ENCODE data around the gene GYPC. TPM values are rescaled to one million over a fixed set of nuclear protein-coding genes. Genes with fewer than 3 reads are reported as not detected.

GYPC gene
- polyA plus RNA-seq, 1 experiment, result 236 TPM

GRCh38 chr2:126665483-126665882 lies 9.5 kb downstream of the GYPC start:
- POLR2A ChIA-PET, result no interaction called here
- CTCF ChIA-PET, result no interaction called here
- TF ChIP-seq CTCF (IDR thresholded peaks at IDR 0.05; ENCODE audit: insufficient read depth, low read depth, low read length), result no peak
- Histone ChIP-seq H3K36me3 (ENCODE audit: control insufficient read depth, insufficient read depth, low read length) (peaks cover 5% of the 10 kb centered on the region), H3K27me3 (ENCODE audit: control insufficient read depth, insufficient read depth, low read length) (no peaks in the 10 kb centered on the region), H3K4me3 (ENCODE audit: low read depth, low read length) (no peak overlapping the region)
- DNase-seq (ENCODE audit: low read depth), result no peak

GRCh38 chr2:126668254-126668653 lies 12.3 kb downstream of the GYPC start:
- TF ChIP-seq CTCF (IDR thresholded peaks at IDR 0.05; ENCODE audit: insufficient read depth, low read depth, low read length), result no peak
- ChIA-PET CTCF (no interaction called here), POLR2A (no interaction called here)
- Histone ChIP-seq H3K36me3 (ENCODE audit: control insufficient read depth, insufficient read depth, low read length) (peaks cover 11% of the 10 kb centered on the region), H3K4me3 (ENCODE audit: low read depth, low read length) (no peak overlapping the region), H3K27me3 (ENCODE audit: control insufficient read depth, insufficient read depth, low read length) (no peaks in the 10 kb centered on the region)
- no peak for DNase-seq (ENCODE audit: low read depth)

GRCh38 chr2:126669772-126670171 lies 13.8 kb downstream of the GYPC start:
- Histone ChIP-seq H3K4me3 (ENCODE audit: low read depth, low read length) (no peak overlapping the region), H3K27me3 (ENCODE audit: control insufficient read depth, insufficient read depth, low read length) (no peaks in the 10 kb centered on the region), H3K36me3 (ENCODE audit: control insufficient read depth, insufficient read depth, low read length) (peaks cover 8% of the 10 kb centered on the region)
- ChIA-PET CTCF (interaction anchor here (1.1 kb wide), 1 partner anchor 19 kb away, joined by 3 read pairs; no protein-coding TSS in a partner anchor), POLR2A (no interaction called here)
- TF ChIP-seq CTCF (IDR thresholded peaks at IDR 0.05; ENCODE audit: insufficient read depth, low read depth, low read length), result no peak
- DNase-seq (ENCODE audit: low read depth), result no peak

GRCh38 chr2:126671488-126671887 lies 15.5 kb downstream of the GYPC start:
- DNase-seq (ENCODE audit: low read depth), result no peak
- no peaks in the 10 kb centered on the region for H3K27me3 ChIP-seq (ENCODE audit: control insufficient read depth, insufficient read depth, low read length)
- ChIA-PET CTCF (interaction anchor here (1.2 kb wide), 1 partner anchor 11 kb away, joined by 3 read pairs; no protein-coding TSS in a partner anchor), POLR2A (no interaction called here)
- peaks cover 6% of the 10 kb centered on the region for H3K36me3 ChIP-seq (ENCODE audit: control insufficient read depth, insufficient read depth, low read length)
- TF ChIP-seq CTCF (IDR thresholded peaks at IDR 0.05; ENCODE audit: insufficient read depth, low read depth, low read length), result no peak
- H3K4me3 ChIP-seq (ENCODE audit: low read depth, low read length), result no peak overlapping the region

- no peak for TF ChIP-seq CTCF (IDR thresholded peaks at IDR 0.05; ENCODE audit: insufficient read depth, low read depth, low read length)
- Histone ChIP-seq H3K36me3 (ENCODE audit: control insufficient read depth, insufficient read depth, low read length) (peaks cover 6% of the 10 kb centered on the region), H3K4me3 (ENCODE audit: low read depth, low read length) (no peak overlapping the region), H3K27me3 (ENCODE audit: control insufficient read depth, insufficient read depth, low read length) (no peaks in the 10 kb centered on the region)
- no peak for DNase-seq (ENCODE audit: low read depth)
- ChIA-PET CTCF (no interaction called here), POLR2A (no interaction called here)
Observed at GRCh38 chr2:126672980-126673605, 17.1 kb downstream of the GYPC start.
